ENCODE measurements around the gene PRPH. TPM values are rescaled to one million over a fixed set of nuclear protein-coding genes. Genes with fewer than 3 reads are reported as not detected.
A peak's percentile ranks its signal among the peaks of the same experiment; 100 is the strongest.

Gene PRPH
- total and polyA plus RNA-seq, 2 of the 4 experiments (the other 2 are of a cell fraction), result not detected

- ChIA-PET POLR2A (ENCODE audit: unreplicated experiment) (no interaction called here), CTCF (interaction anchor here (0.7 to 2.7 kb wide), 10 partner anchors 8 to 365 kb away, joined by 3 to 19 read pairs (median 6); partner anchors contain the start of genes C1QL4, SPATS2 and TROAP)
- peak within 1 kb of the TSS; percentile 71 for H2AK9ac ChIP-seq (replicated peaks; ENCODE audit: low read depth, low read length, poor library complexity)
- H3K27ac ChIP-seq (ENCODE audit: insufficient read depth, low read length), result no peak within 1 kb of the TSS
- no peak within 1 kb of the TSS for H2BK120ac ChIP-seq (ENCODE audit: low read depth, low read length)
- no peak within 1 kb of the TSS for H3K18ac ChIP-seq (ENCODE audit: low read depth, low read length)
- H3K9me3 ChIP-seq (ENCODE audit: control insufficient read depth, insufficient read depth, low read length), result no peaks in the 10 kb centered on the region
- peaks cover 8% of the 10 kb centered on the region; the same call in 1 of the 2 replicates for H3K9me1 ChIP-seq (ENCODE audit: insufficient read depth, low read length)
- no peak within 1 kb of the TSS for H3K23ac ChIP-seq (ENCODE audit: low read depth, low read length)
- peaks cover 20% of the 10 kb centered on the region for H3K4me1 ChIP-seq (ENCODE audit: control insufficient read depth, insufficient read depth, low read length)
- in situ Hi-C loops (cut with MboI; ENCODE audit: low sequenced_read_pairs), result no loop called here
- no peak within 1 kb of the TSS for H3K9ac ChIP-seq (ENCODE audit: low read depth, low read length)
- H3K56ac ChIP-seq (ENCODE audit: extremely low read depth, insufficient read depth, low read length), result no peak within 1 kb of the TSS
- TF ChIP-seq MAFK (IDR thresholded peaks at IDR 0.05; ENCODE audit: low read depth, low read length), result no peak
- TF ChIP-seq, protein P1, sequence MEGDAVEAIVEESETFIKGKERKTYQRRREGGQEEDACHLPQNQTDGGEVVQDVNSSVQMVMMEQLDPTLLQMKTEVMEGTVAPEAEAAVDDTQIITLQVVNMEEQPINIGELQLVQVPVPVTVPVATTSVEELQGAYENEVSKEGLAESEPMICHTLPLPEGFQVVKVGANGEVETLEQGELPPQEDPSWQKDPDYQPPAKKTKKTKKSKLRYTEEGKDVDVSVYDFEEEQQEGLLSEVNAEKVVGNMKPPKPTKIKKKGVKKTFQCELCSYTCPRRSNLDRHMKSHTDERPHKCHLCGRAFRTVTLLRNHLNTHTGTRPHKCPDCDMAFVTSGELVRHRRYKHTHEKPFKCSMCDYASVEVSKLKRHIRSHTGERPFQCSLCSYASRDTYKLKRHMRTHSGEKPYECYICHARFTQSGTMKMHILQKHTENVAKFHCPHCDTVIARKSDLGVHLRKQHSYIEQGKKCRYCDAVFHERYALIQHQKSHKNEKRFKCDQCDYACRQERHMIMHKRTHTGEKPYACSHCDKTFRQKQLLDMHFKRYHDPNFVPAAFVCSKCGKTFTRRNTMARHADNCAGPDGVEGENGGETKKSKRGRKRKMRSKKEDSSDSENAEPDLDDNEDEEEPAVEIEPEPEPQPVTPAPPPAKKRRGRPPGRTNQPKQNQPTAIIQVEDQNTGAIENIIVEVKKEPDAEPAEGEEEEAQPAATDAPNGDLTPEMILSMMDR (conservative IDR thresholded peaks at IDR 0.05; ENCODE audit: low read depth, low read length), result no peak
- TF ChIP-seq SMC3 (IDR thresholded peaks at IDR 0.05; ENCODE audit: low read depth, low read length), result no peak
- no peak for TF ChIP-seq ELK1 (IDR thresholded peaks at IDR 0.05; ENCODE audit: borderline replicate concordance, low read depth, low read length)
- TF ChIP-seq, protein P2, sequence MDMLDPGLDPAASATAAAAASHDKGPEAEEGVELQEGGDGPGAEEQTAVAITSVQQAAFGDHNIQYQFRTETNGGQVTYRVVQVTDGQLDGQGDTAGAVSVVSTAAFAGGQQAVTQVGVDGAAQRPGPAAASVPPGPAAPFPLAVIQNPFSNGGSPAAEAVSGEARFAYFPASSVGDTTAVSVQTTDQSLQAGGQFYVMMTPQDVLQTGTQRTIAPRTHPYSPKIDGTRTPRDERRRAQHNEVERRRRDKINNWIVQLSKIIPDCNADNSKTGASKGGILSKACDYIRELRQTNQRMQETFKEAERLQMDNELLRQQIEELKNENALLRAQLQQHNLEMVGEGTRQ (IDR thresholded peaks at IDR 0.05; ENCODE audit: low read depth, low read length), result no peak
- no peak for TF ChIP-seq BHLHE40 (IDR thresholded peaks at IDR 0.05; ENCODE audit: low read depth, low read length)
- no peak for TF ChIP-seq POLR2A (IDR thresholded peaks at IDR 0.05; ENCODE audit: low read depth, low read length)
- H2AK5ac ChIP-seq (ENCODE audit: low read depth, low read length), result peak within 1 kb of the TSS; percentile 36; the same call in 1 of the 2 replicates
- dilution Hi-C loops (cut with HindIII; ENCODE audit: low sequenced_read_pairs, unreplicated experiment), result no loop called here
- no peak within 1 kb of the TSS; the same call in 2 of the 3 replicates for H2BK15ac ChIP-seq (ENCODE audit: low read depth, low read length)
- no peak within 1 kb of the TSS; a peak in 2 of 4 replicates for H4K8ac ChIP-seq (ENCODE audit: low read depth in 2 of 2, low read length in 2 of 2)
- WGBS, 2 experiments (ENCODE audit: extremely low coverage in 2 of 2, insufficient read length in 1 of 2), result 3% methylated on average over 22 of the region's 47 CpGs; no CpG with 5 or more reads in 1 of the 2 experiments
- no peak within 1 kb of the TSS for H2BK5ac ChIP-seq (ENCODE audit: low read depth, low read length, poor library complexity, severe bottlenecking)
- 0 out of 2 replicates have a peak within 1 kb of the TSS, but pooled peaks have one; percentile 43 for H2BK20ac ChIP-seq (ENCODE audit: low read depth, low read length)
- 0 out of 2 replicates have a peak, but pooled peaks cover 5% of the 10 kb centered on the region for H4K20me1 ChIP-seq (ENCODE audit: insufficient read depth, low read length)
- H4K5ac ChIP-seq (ENCODE audit: low read depth, low read length), result no peak within 1 kb of the TSS
- no peak within 1 kb of the TSS; the same call in 1 of the 2 replicates for H3K14ac ChIP-seq (replicated peaks; ENCODE audit: low read depth, low read length)
- DNase-seq (no peak), ATAC-seq (ENCODE audit: low read depth) (no peak)
- H3K27me3 ChIP-seq (ENCODE audit: control insufficient read depth, insufficient read depth, low read length), result peaks cover 50% of the 10 kb centered on the region
- peak within 1 kb of the TSS; percentile 2; the same call in 1 of the 2 replicates for H3K4me3 ChIP-seq (ENCODE audit: insufficient read depth, low read depth, low read length)
- BruUV-seq (replicated peaks), result no TSS peak
- peak within 1 kb of the TSS; percentile 87 for H3K4me2 ChIP-seq (ENCODE audit: low read depth, low read length)
- no peak within 1 kb of the TSS for H4K91ac ChIP-seq (ENCODE audit: insufficient read depth, low read depth, low read length)
- peak within 1 kb of the TSS; percentile 92 for H2AFZ ChIP-seq (replicated peaks; ENCODE audit: low read length, poor library complexity)
- intact Hi-C loops (cut with micrococcal nuclease), result no loop called here
- no peaks in the 10 kb centered on the region for H3K36me3 ChIP-seq (ENCODE audit: control insufficient read depth, insufficient read depth, low read length)
- peaks cover 5 to 17% of the 10 kb centered on the region in 2 experiments; a peak in 2 of 4 replicates for H3K79me1 ChIP-seq (ENCODE audit: low read depth in 1 of 2, low read length in 2 of 2)
- peak within 1 kb of the TSS; percentile 75 for H3K4ac ChIP-seq (ENCODE audit: low read depth, low read length)
Observed at GRCh38 chr12:49346659-49347310, 51.8 kb downstream of the PRPH start, which contains the start of gene DNAJC22. Gene DNAJC22, plus strand, starts transcription at chr12:49346888. Its CDS starts 1,985 bp downstream, at chr12:49348873.
